ENCODE data around the gene CALHM3. TPM values are rescaled to one million over a fixed set of nuclear protein-coding genes. Genes with fewer than 3 reads are reported as not detected.

Gene CALHM3
- total RNA-seq, 1 experiment from 2014 or later, result not detected

DNA sequence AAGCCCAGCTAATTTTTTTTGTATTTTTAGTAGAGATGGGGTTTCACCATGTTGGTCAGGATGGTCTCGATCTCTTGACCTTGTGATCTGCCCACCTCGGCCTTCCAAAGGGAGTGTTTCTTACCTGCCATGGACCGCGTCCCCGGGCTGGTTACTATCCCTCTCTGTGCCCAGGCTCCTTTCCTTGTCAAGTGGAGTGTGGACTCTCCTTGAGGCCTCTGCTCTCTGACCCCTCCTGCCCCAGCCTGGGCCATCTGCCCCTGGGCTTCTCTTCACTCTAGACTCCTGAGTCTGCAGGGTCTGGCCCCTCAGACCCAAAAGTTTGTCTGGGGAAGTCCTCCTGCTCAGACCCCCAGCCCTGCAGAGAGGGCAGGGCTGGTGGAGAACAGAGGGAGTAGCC is 35.2 kb upstream of the CALHM3 start:
- no peak overlapping the region for H3K27ac ChIP-seq (ENCODE audit: low read depth, low read length, poor library complexity, severe bottlenecking)
- ChIA-PET POLR2A (ENCODE audit: low non-redundant PET) (no interaction called here), CTCF (no interaction called here)
- intact Hi-C loops (cut with micrococcal nuclease; ENCODE audit: unreplicated experiment), result no loop called here
- BruUV-seq (replicated peaks), result no TSS peak
- TF ChIP-seq EZH2 (IDR thresholded peaks at IDR 0.05; ENCODE audit: borderline replicate concordance, low read depth, low read length, poor library complexity, severe bottlenecking), result no peak
- TF ChIP-seq, protein P1, sequence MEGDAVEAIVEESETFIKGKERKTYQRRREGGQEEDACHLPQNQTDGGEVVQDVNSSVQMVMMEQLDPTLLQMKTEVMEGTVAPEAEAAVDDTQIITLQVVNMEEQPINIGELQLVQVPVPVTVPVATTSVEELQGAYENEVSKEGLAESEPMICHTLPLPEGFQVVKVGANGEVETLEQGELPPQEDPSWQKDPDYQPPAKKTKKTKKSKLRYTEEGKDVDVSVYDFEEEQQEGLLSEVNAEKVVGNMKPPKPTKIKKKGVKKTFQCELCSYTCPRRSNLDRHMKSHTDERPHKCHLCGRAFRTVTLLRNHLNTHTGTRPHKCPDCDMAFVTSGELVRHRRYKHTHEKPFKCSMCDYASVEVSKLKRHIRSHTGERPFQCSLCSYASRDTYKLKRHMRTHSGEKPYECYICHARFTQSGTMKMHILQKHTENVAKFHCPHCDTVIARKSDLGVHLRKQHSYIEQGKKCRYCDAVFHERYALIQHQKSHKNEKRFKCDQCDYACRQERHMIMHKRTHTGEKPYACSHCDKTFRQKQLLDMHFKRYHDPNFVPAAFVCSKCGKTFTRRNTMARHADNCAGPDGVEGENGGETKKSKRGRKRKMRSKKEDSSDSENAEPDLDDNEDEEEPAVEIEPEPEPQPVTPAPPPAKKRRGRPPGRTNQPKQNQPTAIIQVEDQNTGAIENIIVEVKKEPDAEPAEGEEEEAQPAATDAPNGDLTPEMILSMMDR (conservative IDR thresholded peaks at IDR 0.05; ENCODE audit: low read depth, low read length), result no peak
- H3K9me3 ChIP-seq (ENCODE audit: low read depth, low read length, poor library complexity, severe bottlenecking), result no peaks in the 10 kb centered on the region
- no peak for DNase-seq (ENCODE audit: low spot score)
- no peak overlapping the region for H3K4me3 ChIP-seq (ENCODE audit: low read depth, low read length, poor library complexity, severe bottlenecking)
- H3K4me1 ChIP-seq (ENCODE audit: insufficient read depth, low read length, poor library complexity, severe bottlenecking), result no peaks in the 10 kb centered on the region
- no peaks in the 10 kb centered on the region for H3K27me3 ChIP-seq (replicated peaks; ENCODE audit: insufficient read depth, low read depth, low read length, poor library complexity)
- no peaks in the 10 kb centered on the region for H3K36me3 ChIP-seq (ENCODE audit: insufficient read depth, low read length, poor library complexity, severe bottlenecking)

DNA sequence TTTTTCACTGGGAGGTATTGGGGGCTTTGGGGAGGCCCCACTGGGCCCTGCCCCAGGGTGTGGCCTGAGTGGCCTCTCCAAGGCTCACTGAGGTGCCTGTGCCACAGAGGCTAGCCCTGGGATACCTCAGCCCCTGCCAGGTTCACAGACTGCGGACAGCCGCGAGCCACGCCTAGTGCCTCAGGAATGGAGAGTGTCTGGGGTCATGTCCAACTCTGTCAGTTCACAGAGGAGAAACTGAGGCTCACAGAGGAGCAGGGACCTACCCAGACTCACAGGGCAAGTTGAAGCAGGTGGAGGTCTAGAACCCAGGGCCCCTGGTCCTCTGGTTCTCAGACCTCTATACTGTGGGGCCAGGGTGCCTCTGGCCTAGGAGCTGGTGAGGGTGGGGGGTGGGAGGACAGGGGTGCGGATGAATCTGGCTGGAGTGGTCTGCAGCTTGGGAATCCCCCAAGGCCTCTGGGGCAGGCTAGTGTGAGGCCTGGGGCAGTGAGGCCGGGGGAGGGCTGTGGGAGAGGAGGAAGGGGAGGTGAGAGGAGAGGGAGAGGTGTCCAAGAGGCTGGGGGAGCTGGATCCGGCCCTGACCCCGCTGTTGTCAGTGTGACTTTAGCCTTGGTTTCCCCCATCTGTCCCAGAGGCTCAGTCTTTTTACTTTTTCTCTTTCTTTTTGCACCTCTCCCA is 34.5 kb upstream of the CALHM3 start:
- intact Hi-C loops (cut with micrococcal nuclease; ENCODE audit: unreplicated experiment), result no loop called here
- Histone ChIP-seq H3K4me1 (ENCODE audit: insufficient read depth, low read length, poor library complexity, severe bottlenecking) (no peaks in the 10 kb centered on the region), H3K36me3 (ENCODE audit: insufficient read depth, low read length, poor library complexity, severe bottlenecking) (no peaks in the 10 kb centered on the region), H3K27me3 (replicated peaks; ENCODE audit: insufficient read depth, low read depth, low read length, poor library complexity) (no peaks in the 10 kb centered on the region), H3K9me3 (ENCODE audit: low read depth, low read length, poor library complexity, severe bottlenecking) (no peaks in the 10 kb centered on the region), H3K27ac (ENCODE audit: low read depth, low read length, poor library complexity, severe bottlenecking) (no peak overlapping the region), H3K4me3 (ENCODE audit: low read depth, low read length, poor library complexity, severe bottlenecking) (no peak overlapping the region)
- TF ChIP-seq EZH2 (IDR thresholded peaks at IDR 0.05; ENCODE audit: borderline replicate concordance, low read depth, low read length, poor library complexity, severe bottlenecking), result no peak
- TF ChIP-seq, protein P1 (conservative IDR thresholded peaks at IDR 0.05; ENCODE audit: low read depth, low read length), result no peak
- DNase-seq (ENCODE audit: low spot score), result no peak
- CTCF ChIA-PET, result no interaction called here
- POLR2A ChIA-PET (ENCODE audit: low non-redundant PET), result no interaction called here
- no TSS peak for BruUV-seq (replicated peaks)

DNA sequence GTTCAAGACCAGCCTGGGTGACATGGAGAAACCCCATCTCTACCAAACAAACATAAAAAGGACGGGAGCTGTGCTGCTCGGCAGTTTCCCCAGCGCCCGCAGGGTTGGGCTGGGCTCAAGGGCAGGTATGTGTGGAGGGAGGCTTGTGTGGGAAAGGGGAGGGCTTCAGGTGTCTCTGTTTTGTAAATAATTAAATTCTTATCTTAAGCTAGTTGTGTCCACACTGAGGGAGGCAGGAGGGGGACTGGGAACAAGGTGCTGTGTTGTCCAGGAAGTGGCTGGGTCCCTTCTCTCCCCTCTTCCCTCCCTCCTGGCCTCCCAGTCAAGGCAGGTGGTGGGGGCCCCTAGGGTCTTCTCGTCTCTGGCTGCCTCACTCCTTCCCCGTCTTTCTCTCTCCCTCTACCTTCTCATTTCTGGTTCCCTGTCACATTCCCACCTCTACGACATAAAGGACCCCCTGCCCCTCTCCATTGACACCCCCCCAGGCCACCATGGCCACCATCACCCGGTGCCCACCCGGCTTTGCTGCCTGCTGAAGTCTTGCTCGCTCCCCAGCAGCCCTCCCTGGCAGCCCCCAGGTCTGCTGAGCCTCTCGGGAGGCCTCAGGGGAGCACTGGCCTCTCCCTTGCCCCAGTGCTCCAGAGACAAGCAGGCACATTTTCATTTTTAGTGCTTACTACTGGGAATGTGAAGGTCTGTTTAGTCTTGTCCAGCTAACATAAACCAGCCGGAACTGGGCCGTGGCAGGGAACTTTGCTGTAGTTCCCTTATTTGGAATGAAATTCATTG is 33.7 kb upstream of the CALHM3 start:
- CTCF ChIA-PET, result no interaction called here
- POLR2A ChIA-PET (ENCODE audit: low non-redundant PET), result no interaction called here
- TF ChIP-seq, protein P1 (conservative IDR thresholded peaks at IDR 0.05; ENCODE audit: low read depth, low read length), result no peak
- TF ChIP-seq EZH2 (IDR thresholded peaks at IDR 0.05; ENCODE audit: borderline replicate concordance, low read depth, low read length, poor library complexity, severe bottlenecking), result no peak

More for the DNA sequence above, 33.7 kb upstream of the CALHM3 start:
- no peaks in the 10 kb centered on the region for H3K4me1 ChIP-seq (ENCODE audit: insufficient read depth, low read length, poor library complexity, severe bottlenecking)
- H3K27ac ChIP-seq (ENCODE audit: low read depth, low read length, poor library complexity, severe bottlenecking), result no peak overlapping the region
- H3K27me3 ChIP-seq (replicated peaks; ENCODE audit: insufficient read depth, low read depth, low read length, poor library complexity), result no peaks in the 10 kb centered on the region
- no TSS peak for BruUV-seq (replicated peaks)
- no peak overlapping the region for H3K4me3 ChIP-seq (ENCODE audit: low read depth, low read length, poor library complexity, severe bottlenecking)
- no peak for DNase-seq (ENCODE audit: low spot score)
- no peaks in the 10 kb centered on the region for H3K36me3 ChIP-seq (ENCODE audit: insufficient read depth, low read length, poor library complexity, severe bottlenecking)
- intact Hi-C loops (cut with micrococcal nuclease; ENCODE audit: unreplicated experiment), result no loop called here
- H3K9me3 ChIP-seq (ENCODE audit: low read depth, low read length, poor library complexity, severe bottlenecking), result no peaks in the 10 kb centered on the region

Measured in A673 (cell line).